Astrocyte (in vitro differentiated cells and primary cell): Measurements from ENCODE around the gene RNF212. TPM values are rescaled to one million over a fixed set of nuclear protein-coding genes. Genes with fewer than 3 reads are reported as not detected.
A peak's percentile ranks its signal among the peaks of the same experiment; 100 is the strongest.

Experiments used
- DNase-seq: peaks from one replicate; pipeline ENCODE4 v3.0.0-alpha.2; 2010; ENCODE audit warnings: low read depth
- FAIRE-seq: peaks from 2 replicates; lab custom pipeline; 2011; peaks lifted over from hg19 to GRCh38; lab: Jason Lieb, UNC
- H2AFZ ChIP-seq: 2 replicates; pipeline ENCODE4 v1.6.0; 2012; ENCODE audit warnings: low read depth, low read length, inconsistent platforms
- H3K27ac ChIP-seq: 2 replicates; pipeline ENCODE4 v1.5.1; 2011; ENCODE audit warnings: low read depth, low read length, inconsistent platforms
- H3K27me3 ChIP-seq: 2 replicates; pipeline ENCODE4 v1.6.0; 2011; ENCODE audit warnings: low read length, inconsistent platforms; ENCODE audit not compliant: insufficient read depth
- H3K36me3 ChIP-seq: 2 replicates; pipeline ENCODE4 v1.5.1; 2011; ENCODE audit warnings: low read length, inconsistent platforms; ENCODE audit not compliant: insufficient read depth
- H3K4me1 ChIP-seq: 2 replicates; pipeline ENCODE4 v1.5.1; 2011; ENCODE audit warnings: low read length, inconsistent platforms; ENCODE audit not compliant: insufficient read depth
- H3K4me2 ChIP-seq: 2 replicates; pipeline ENCODE4 v1.6.0; 2012; ENCODE audit warnings: low read length, inconsistent platforms
- H3K4me3 ChIP-seq: 2 replicates; pipeline ENCODE4 v1.5.1; 2011; ENCODE audit warnings: low read depth, mild to moderate bottlenecking, low read length, inconsistent platforms; ENCODE audit not compliant: insufficient read depth
- H3K79me2 ChIP-seq: 2 replicates; pipeline ENCODE4 v1.6.0; 2012; ENCODE audit warnings: mild to moderate bottlenecking, low read length, inconsistent platforms; ENCODE audit not compliant: insufficient read depth
- H3K9ac ChIP-seq: 2 replicates; pipeline ENCODE4 v1.6.0; 2012; ENCODE audit warnings: mild to moderate bottlenecking, low read length, inconsistent platforms
- H3K9me3 ChIP-seq: 2 replicates; pipeline ENCODE4 v1.5.1; 2012; ENCODE audit warnings: low read depth, mild to moderate bottlenecking, low read length, inconsistent platforms; ENCODE audit not compliant: insufficient read depth
- H4K20me1 ChIP-seq: 2 replicates; pipeline ENCODE4 v1.6.0; 2012; ENCODE audit warnings: low read length, inconsistent platforms; ENCODE audit not compliant: insufficient read depth
- H3K27ac Mint-ChIP-seq: one replicate; pipeline ENCODE4 v1.8.0; 2021; ENCODE audit warnings: mild to moderate bottlenecking, mixed read lengths; ENCODE audit not compliant: unreplicated experiment
- H3K27me3 Mint-ChIP-seq: one replicate; pipeline ENCODE4 v1.8.0; 2021; ENCODE audit warnings: low read depth, mixed read lengths; ENCODE audit not compliant: unreplicated experiment
- H3K36me3 Mint-ChIP-seq: one replicate; pipeline ENCODE4 v1.8.0; 2021; ENCODE audit warnings: low read depth, mixed read lengths; ENCODE audit not compliant: unreplicated experiment
- H3K4me1 Mint-ChIP-seq: one replicate; pipeline ENCODE4 v1.8.0; 2021; ENCODE audit warnings: low read depth, mixed read lengths; ENCODE audit not compliant: unreplicated experiment
- H3K4me3 Mint-ChIP-seq: one replicate; pipeline ENCODE4 v1.8.0; 2021; ENCODE audit warnings: mild to moderate bottlenecking, moderate library complexity, mixed read lengths; ENCODE audit not compliant: unreplicated experiment
- H3K9me3 Mint-ChIP-seq: one replicate; pipeline ENCODE4 v1.8.0; 2021; ENCODE audit warnings: mild to moderate bottlenecking, mixed read lengths; ENCODE audit not compliant: unreplicated experiment
- CTCF ChIP-seq: IDR thresholded peaks from 2 replicates; pipeline ENCODE4 v1.5.1; 2011; ENCODE audit warnings: low read depth, mild to moderate bottlenecking, inconsistent platforms, low read length, moderate library complexity; ENCODE audit not compliant: insufficient read depth
- EZH2 ChIP-seq: IDR thresholded peaks from 2 replicates; pipeline ENCODE4 v1.6.1; 2012; ENCODE audit warnings: mild to moderate bottlenecking, low read length, inconsistent platforms; ENCODE audit not compliant: insufficient read depth
- total RNA-seq: library from RNA; stranded (reverse); gene quantifications from 2 replicates; pipeline ENCODE4 v1.2.1, GENCODE V29; 2021

RNF212 gene
- total RNA-seq, 1 donor from 2014 or later: 2.2 TPM

- no peaks in the 10 kb centered on the region for H4K20me1 ChIP-seq
These were observed 61.1 kb downstream of the RNF212 start for GRCh38 chr4:1052231-1052671.

GRCh38 chr4:1051472-1051871, 61.9 kb downstream of the RNF212 start:
- H3K36me3 ChIP-seq: no peaks in the 10 kb centered on the region
- Mint-ChIP-seq H3K9me3 (peaks cover 4% of the 10 kb centered on the region), H3K4me3 (no peak overlapping the region), H3K36me3 (peaks cover 2% of the 10 kb centered on the region), H3K27me3 (peaks cover 18% of the 10 kb centered on the region), H3K27ac (no peak overlapping the region), H3K4me1 (peaks cover 15% of the 10 kb centered on the region)
- no peak overlapping the region for H2AFZ ChIP-seq
- H3K4me2 ChIP-seq: no peak overlapping the region
- FAIRE-seq: no peak
- peaks cover 8% of the 10 kb centered on the region for H3K4me1 ChIP-seq
- TF ChIP-seq CTCF (no peak), EZH2 (no peak)
- no peaks in the 10 kb centered on the region for H3K9me3 ChIP-seq
- no peak overlapping the region for H3K27ac ChIP-seq
- no peaks in the 10 kb centered on the region for H4K20me1 ChIP-seq
- peaks cover 18% of the 10 kb centered on the region for H3K27me3 ChIP-seq
- no peak overlapping the region for H3K4me3 ChIP-seq
- DNase-seq: no peak
- H3K9ac ChIP-seq: no peak overlapping the region
- no peaks in the 10 kb centered on the region for H3K79me2 ChIP-seq

More at GRCh38 chr4:1052231-1052671, 61.1 kb downstream of the RNF212 start:
- no peak overlapping the region for H3K27ac ChIP-seq
- DNase-seq: no peak
- H3K4me1 ChIP-seq: peaks cover 3% of the 10 kb centered on the region
- no peak overlapping the region for H3K27ac Mint-ChIP-seq
- peaks cover 4% of the 10 kb centered on the region for H3K9me3 Mint-ChIP-seq
- H2AFZ ChIP-seq: no peak overlapping the region
- H3K9me3 ChIP-seq: no peaks in the 10 kb centered on the region
- H3K36me3 Mint-ChIP-seq: peaks cover 2% of the 10 kb centered on the region
- H3K9ac ChIP-seq: no peak overlapping the region
- no peak overlapping the region for H3K4me2 ChIP-seq
- H3K27me3 Mint-ChIP-seq: peaks cover 18% of the 10 kb centered on the region
- H3K4me3 ChIP-seq: no peak overlapping the region
- H3K4me1 Mint-ChIP-seq: peaks cover 12% of the 10 kb centered on the region
- FAIRE-seq: no peak
- peaks cover 18% of the 10 kb centered on the region for H3K27me3 ChIP-seq
- H3K36me3 ChIP-seq: no peaks in the 10 kb centered on the region
- no peak overlapping the region for H3K4me3 Mint-ChIP-seq
- TF ChIP-seq CTCF (no peak), EZH2 (peak; percentile 4)
- H3K79me2 ChIP-seq: no peaks in the 10 kb centered on the region

DNA sequence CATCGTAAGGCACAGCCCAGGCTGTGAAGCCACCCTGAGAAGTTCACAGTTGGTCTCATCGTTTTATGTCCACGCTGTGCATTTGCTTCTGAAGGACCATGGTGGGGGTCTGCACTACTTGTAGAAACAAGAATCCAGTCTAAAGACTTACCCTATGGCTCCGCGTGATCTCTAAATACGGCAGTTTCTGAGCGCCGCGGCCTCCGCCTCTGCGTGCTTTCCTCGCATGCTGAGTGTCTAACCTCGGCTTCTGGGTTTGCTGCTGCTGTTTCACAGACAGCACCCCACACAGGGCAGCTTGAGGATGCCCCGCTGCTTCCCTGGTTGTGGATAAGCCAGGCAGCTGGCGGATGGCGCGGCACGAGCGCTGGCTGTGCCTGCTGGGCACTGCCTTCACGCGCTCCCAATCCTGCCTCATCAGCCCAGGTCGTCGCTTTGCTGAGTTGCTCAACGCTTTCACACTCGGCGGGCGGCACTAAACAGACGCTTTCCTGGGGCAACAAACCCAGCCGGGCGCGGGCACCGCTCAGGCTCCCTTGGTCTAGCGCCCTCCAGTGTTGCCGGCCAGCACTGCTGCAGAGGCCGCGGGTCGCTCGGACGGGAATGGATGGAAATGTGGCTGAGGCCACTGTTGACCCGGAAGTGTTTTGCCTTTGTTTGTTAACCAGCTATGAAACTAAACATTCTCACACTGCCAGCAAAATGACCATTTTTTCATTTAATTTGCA, 62.7 kb downstream of the RNF212 start:
- H3K27me3 ChIP-seq: peaks cover 15% of the 10 kb centered on the region
- H3K27me3 Mint-ChIP-seq: peaks cover 14% of the 10 kb centered on the region
- no peaks in the 10 kb centered on the region for H4K20me1 ChIP-seq
- H3K36me3 Mint-ChIP-seq: peaks cover 2% of the 10 kb centered on the region
- peaks cover 4% of the 10 kb centered on the region for H3K9me3 Mint-ChIP-seq
- no peaks in the 10 kb centered on the region for H3K79me2 ChIP-seq
- peaks cover 13% of the 10 kb centered on the region for H3K4me1 Mint-ChIP-seq
- H3K4me3 Mint-ChIP-seq: no peak overlapping the region
- no peak overlapping the region for H3K27ac ChIP-seq
- no peak overlapping the region for H3K27ac Mint-ChIP-seq
- no peak overlapping the region for H3K4me2 ChIP-seq
- FAIRE-seq (no peak), DNase-seq (no peak)
- H3K9me3 ChIP-seq: no peaks in the 10 kb centered on the region
- peaks cover 8% of the 10 kb centered on the region for H3K4me1 ChIP-seq
- no peak overlapping the region for H3K9ac ChIP-seq
- H2AFZ ChIP-seq: no peak overlapping the region
- H3K4me3 ChIP-seq: no peak overlapping the region
- H3K36me3 ChIP-seq: no peaks in the 10 kb centered on the region
- TF ChIP-seq EZH2: no peak
- TF ChIP-seq CTCF: peak; percentile 11
